BLaER1 treated with 17β-estradiol and CSF1 and Interleukin-3, amounts not matched to agents 10 nM and 100 nM (cell line): ENCODE results near the gene PFKFB3.

ENCODE experiments used
- H3K27ac ChIP-seq, 11 experiments: shearing (Covaris generic); formaldehyde crosslinking; 2 replicates each; pipeline ENCODE4 v1.8.1; 2022
- H3K27me3 ChIP-seq, 11 experiments: shearing (Covaris generic); formaldehyde crosslinking; 2 replicates each; pipeline ENCODE4 v1.8.1; 2022
- H3K36me3 ChIP-seq, 11 experiments: shearing (Covaris generic); formaldehyde crosslinking; 2 replicates each; pipeline ENCODE4 v1.8.1; 2022
- H3K4me1 ChIP-seq, 10 experiments: shearing (Covaris generic); formaldehyde crosslinking; 2 replicates each; pipeline ENCODE4 v1.8.1; 2022
- H3K4me2 ChIP-seq, 11 experiments: shearing (Covaris generic); formaldehyde crosslinking; 2 replicates each; pipeline ENCODE4 v1.8.1; 2022
- H3K4me3 ChIP-seq, 10 experiments: shearing (Covaris generic); formaldehyde crosslinking; 2 replicates each; pipeline ENCODE4 v1.8.1; 2022
- H3K9ac ChIP-seq, 11 experiments: shearing (Covaris generic); formaldehyde crosslinking; 2 replicates each; pipeline ENCODE4 v1.8.1; 2022
- H3K9me3 ChIP-seq, 11 experiments: shearing (Covaris generic); formaldehyde crosslinking; replicated peaks in 1 of 11; 2 replicates each; pipeline ENCODE4 v1.8.1; 2022
- H4K20me1 ChIP-seq, 11 experiments: shearing (Covaris generic); formaldehyde crosslinking; 2 replicates each; pipeline ENCODE4 v1.8.1; 2022
- Cebpa-rat ChIP-seq, 11 experiments: shearing (Covaris generic); IDR thresholded peaks; 2 replicates each; pipeline ENCODE4 v1.8.1; 2022

Gene PFKFB3

GRCh38 chr10:6272126-6272525, 69.4 kb downstream of the PFKFB3 start:
- Histone ChIP-seq H3K27ac (peak overlapping the region in 1 of 11 experiments; percentile 8; a peak in 2 of 22 replicates), H3K4me2 (peak overlapping the region in 3 of 11 experiments; percentile 74 to 86 (median 75); a peak in 6 of 22 replicates), H3K4me3 (no peak overlapping the region), H3K36me3 (peaks cover 0 to under 1% (median 0%) of the 10 kb centered on the region in 11 experiments; a peak in 4 of 22 replicates), H3K9ac (no peak overlapping the region), H3K27me3 (no peaks in the 10 kb centered on the region), H3K9me3 (peaks cover 0 to 15% (median 3%) of the 10 kb centered on the region in 11 experiments; a peak in 13 of 22 replicates), H4K20me1 (no peaks in the 10 kb centered on the region), H3K4me1 (peaks cover 21 to 98% (median 51%) of the 10 kb centered on the region in 10 experiments; a peak in 19 of 20 replicates)
- no peak for TF ChIP-seq Cebpa-rat (IDR thresholded peaks at IDR 0.05)

- no peak for TF ChIP-seq Cebpa-rat (IDR thresholded peaks at IDR 0.05)
- peaks cover 21 to 91% (median 42%) of the 10 kb centered on the region in 10 experiments; a peak in 19 of 20 replicates for H3K4me1 ChIP-seq
- peak overlapping the region in 7 of 11 experiments; percentile 8 to 94 (median 78); a peak in 9 of 22 replicates for H3K27ac ChIP-seq
Observed at GRCh38 chr10:6273351-6273750, 70.6 kb downstream of the PFKFB3 start.

GRCh38 chr10:6274040-6274439, 71.3 kb downstream of the PFKFB3 start:
- peaks cover 0 to 13% (median 0%) of the 10 kb centered on the region in 11 experiments; a peak in 6 of 22 replicates for H3K36me3 ChIP-seq
- H3K4me2 ChIP-seq = peak overlapping the region in 4 of 11 experiments; percentile 65 to 87 (median 84); a peak in 7 of 22 replicates
- peak overlapping the region in 2 of 11 experiments; percentile 44 to 73; a peak in 2 of 22 replicates for H3K9ac ChIP-seq
- H4K20me1 ChIP-seq = no peaks in the 10 kb centered on the region
- H3K9me3 ChIP-seq = peaks cover 6 to 22% (median 15%) of the 10 kb centered on the region in 11 experiments; a peak in 17 of 22 replicates
- TF ChIP-seq Cebpa-rat (IDR thresholded peaks at IDR 0.05) = peak in 6 of 11 experiments; percentile 20 to 74 (median 56); a peak in 10 of 22 replicates
- no peaks in the 10 kb centered on the region for H3K27me3 ChIP-seq
- peaks cover 21 to 84% (median 42%) of the 10 kb centered on the region in 10 experiments; a peak in 19 of 20 replicates for H3K4me1 ChIP-seq
- H3K27ac ChIP-seq = peak overlapping the region in 7 of 11 experiments; percentile 19 to 94 (median 78); a peak in 13 of 22 replicates
- H3K4me3 ChIP-seq = no peak overlapping the region

More at GRCh38 chr10:6273351-6273750, 70.6 kb downstream of the PFKFB3 start:
- H3K27me3 ChIP-seq = no peaks in the 10 kb centered on the region
- H3K9me3 ChIP-seq = peaks cover 6 to 22% (median 14%) of the 10 kb centered on the region in 11 experiments; a peak in 17 of 22 replicates
- H3K4me2 ChIP-seq = peak overlapping the region in 4 of 11 experiments; percentile 65 to 87 (median 84); a peak in 7 of 22 replicates
- H3K36me3 ChIP-seq = peaks cover 0 to 12% (median 0%) of the 10 kb centered on the region in 11 experiments; a peak in 6 of 22 replicates
- no peak overlapping the region; a peak in 1 of 22 replicates for H3K9ac ChIP-seq
- no peak overlapping the region for H3K4me3 ChIP-seq
- no peaks in the 10 kb centered on the region for H4K20me1 ChIP-seq

- Histone ChIP-seq H4K20me1 (no peaks in the 10 kb centered on the region), H3K27ac (peak overlapping the region in 10 of 11 experiments; percentile 19 to 94 (median 68); a peak in 18 of 22 replicates), H3K9ac (peak overlapping the region in 4 of 11 experiments; percentile 47 to 83 (median 76); a peak in 6 of 22 replicates), H3K36me3 (peaks cover 0 to 13% (median 0%) of the 10 kb centered on the region in 11 experiments; a peak in 6 of 22 replicates), H3K27me3 (no peaks in the 10 kb centered on the region), H3K9me3 (peaks cover 6 to 22% (median 15%) of the 10 kb centered on the region in 11 experiments; a peak in 17 of 22 replicates), H3K4me2 (peak overlapping the region in 7 of 11 experiments; percentile 36 to 87 (median 72); a peak in 11 of 22 replicates), H3K4me1 (peaks cover 19 to 82% (median 39%) of the 10 kb centered on the region in 10 experiments; a peak in 19 of 20 replicates), H3K4me3 (no peak overlapping the region)
- TF ChIP-seq Cebpa-rat (IDR thresholded peaks at IDR 0.05) = no peak
Observed at GRCh38 chr10:6274484-6274883, 71.8 kb downstream of the PFKFB3 start.

- 0 out of 20 replicates have a peak overlapping the region, but pooled peaks of 1 of the 10 experiments have one; percentile 6 for H3K4me3 ChIP-seq
- peak overlapping the region; percentile 4 to 94 (median 64); a peak in 21 of 22 replicates for H3K27ac ChIP-seq
- H3K36me3 ChIP-seq = peaks cover 0 to 13% (median 0%) of the 10 kb centered on the region in 11 experiments; a peak in 6 of 22 replicates
- H3K4me2 ChIP-seq = peak overlapping the region; percentile 21 to 87 (median 56); a peak in 20 of 22 replicates
- peak in 5 of 11 experiments; percentile 10 to 67 (median 39); a peak in 7 of 22 replicates for TF ChIP-seq Cebpa-rat (IDR thresholded peaks at IDR 0.05)
- H4K20me1 ChIP-seq = no peaks in the 10 kb centered on the region
- H3K9me3 ChIP-seq = peaks cover 6 to 22% (median 15%) of the 10 kb centered on the region in 11 experiments; a peak in 17 of 22 replicates
- H3K9ac ChIP-seq = peak overlapping the region in 5 of 11 experiments; percentile 28 to 83 (median 73); a peak in 9 of 22 replicates
- no peaks in the 10 kb centered on the region for H3K27me3 ChIP-seq
- H3K4me1 ChIP-seq = peaks cover 11 to 82% (median 33%) of the 10 kb centered on the region in 10 experiments; a peak in 19 of 20 replicates
Observed at GRCh38 chr10:6275022-6275997, 72.6 kb downstream of the PFKFB3 start.

- Histone ChIP-seq H3K4me3 (no peak overlapping the region), H3K27me3 (no peaks in the 10 kb centered on the region), H3K9ac (peak overlapping the region in 2 of 11 experiments; percentile 73 to 74; a peak in 1 of 22 replicates), H3K4me2 (peak overlapping the region in 4 of 11 experiments; percentile 65 to 87 (median 77); a peak in 7 of 22 replicates), H3K4me1 (peaks cover 5 to 77% (median 24%) of the 10 kb centered on the region in 10 experiments; a peak in 19 of 20 replicates), H3K36me3 (peaks cover 0 to 13% (median 0%) of the 10 kb centered on the region in 11 experiments; a peak in 6 of 22 replicates), H4K20me1 (no peaks in the 10 kb centered on the region), H3K9me3 (peaks cover 6 to 22% (median 15%) of the 10 kb centered on the region in 11 experiments; a peak in 17 of 22 replicates), H3K27ac (peak overlapping the region in 3 of 11 experiments; percentile 89 to 92 (median 89); a peak in 7 of 22 replicates)
- no peak for TF ChIP-seq Cebpa-rat (IDR thresholded peaks at IDR 0.05)
Observed at GRCh38 chr10:6276356-6276755, 73.6 kb downstream of the PFKFB3 start.

GRCh38 chr10:6278519-6279120, 75.9 kb downstream of the PFKFB3 start:
- Histone ChIP-seq H3K36me3 (peaks cover 0 to 18% (median 0%) of the 10 kb centered on the region in 11 experiments; a peak in 7 of 22 replicates), H3K9me3 (peaks cover 6 to 22% (median 15%) of the 10 kb centered on the region in 11 experiments; a peak in 17 of 22 replicates), H3K27ac (no peak overlapping the region), H3K4me2 (no peak overlapping the region), H3K27me3 (no peaks in the 10 kb centered on the region), H3K9ac (no peak overlapping the region), H3K4me3 (no peak overlapping the region), H4K20me1 (no peaks in the 10 kb centered on the region), H3K4me1 (peaks cover 5 to 56% (median 21%) of the 10 kb centered on the region in 10 experiments; a peak in 19 of 20 replicates)
- TF ChIP-seq Cebpa-rat (IDR thresholded peaks at IDR 0.05) = no peak
